HG02973 (cell line): ENCODE measurements around the gene CEND1.

ENCODE experiments used
- ATAC-seq: cut with Tn5 transposase; IDR thresholded peaks from one replicate; pipeline ENCODE4 v1.9.1; 2021; ENCODE audit warnings: moderate library complexity; ENCODE audit not compliant: unreplicated experiment

Gene CEND1

DNA sequence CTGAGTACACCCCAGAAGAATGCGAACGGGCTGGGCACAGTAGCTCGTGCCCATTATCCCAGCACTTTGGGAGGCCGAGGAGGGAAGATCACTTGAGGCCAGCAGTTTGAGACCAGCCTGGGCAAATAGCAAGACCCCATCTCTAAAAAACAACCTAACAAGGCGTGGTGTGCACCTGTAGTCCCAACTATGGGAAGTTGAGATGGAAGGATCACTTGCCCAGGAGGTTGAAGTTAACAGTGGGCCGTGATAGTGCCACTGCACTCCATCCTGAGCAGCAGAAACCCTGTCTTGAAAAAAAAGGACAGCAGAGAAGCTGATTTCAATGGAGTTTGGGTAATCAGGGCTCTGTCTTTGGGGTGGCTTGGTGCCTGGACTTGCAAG, 23.2 kb upstream of the CEND1 start:
- ATAC-seq = no peak

DNA sequence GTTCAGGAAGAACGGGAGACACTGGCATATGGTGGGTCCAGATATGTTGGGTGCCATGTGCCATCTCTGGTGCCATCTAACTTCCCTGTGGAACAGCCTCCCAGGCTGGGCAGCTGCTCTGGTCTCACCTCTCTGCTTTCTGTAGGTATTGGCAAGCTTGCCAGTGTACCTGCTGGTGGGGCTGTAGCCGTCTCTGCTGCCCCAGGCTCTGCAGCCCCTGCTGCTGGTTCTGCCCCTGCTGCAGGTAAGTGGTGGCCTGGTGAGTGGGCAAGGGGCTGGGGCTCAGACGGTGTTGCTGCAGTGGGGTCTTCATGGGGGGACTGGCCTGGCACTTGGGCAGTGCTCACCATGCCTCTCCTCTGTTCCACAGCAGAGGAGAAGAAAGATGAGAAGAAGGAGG, 22.5 kb upstream of the CEND1 start:
- ATAC-seq = no peak

- no peak for ATAC-seq
These were observed 21.8 kb upstream of the CEND1 start for GRCh38 chr11:811446-812245.

DNA sequence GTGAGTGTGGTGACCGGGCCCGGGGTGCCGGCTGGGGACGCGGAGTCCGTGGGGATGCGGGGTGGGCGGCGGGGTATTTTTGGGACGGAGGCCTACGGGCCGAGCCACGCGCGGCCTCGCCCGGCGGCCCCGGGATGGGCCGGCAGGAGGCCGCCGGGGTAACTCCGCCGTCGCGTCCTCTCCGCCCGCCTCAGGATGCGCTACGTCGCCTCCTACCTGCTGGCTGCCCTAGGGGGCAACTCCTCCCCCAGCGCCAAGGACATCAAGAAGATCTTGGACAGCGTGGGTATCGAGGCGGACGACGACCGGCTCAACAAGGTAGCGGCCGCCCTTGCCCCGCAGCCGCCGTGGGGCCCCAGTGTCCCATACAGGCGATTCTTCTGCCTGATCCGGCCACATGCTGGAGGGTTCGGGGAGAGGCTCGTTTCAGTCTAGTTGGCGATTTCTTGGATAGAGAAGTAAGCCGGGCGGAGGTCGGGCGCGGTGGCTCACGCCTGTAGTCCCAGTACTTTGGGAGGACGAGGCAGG, 20.2 kb upstream of the CEND1 start:
- ATAC-seq = peak; percentile 13

- peak; percentile 70 for ATAC-seq
These were observed 19.6 kb upstream of the CEND1 start, which contains the start of gene RPLP2 for GRCh38 chr11:809287-810039. Gene RPLP2 (plus strand): TSS chr11:809967. CDS start chr11:810235, 268 bp downstream.

- ATAC-seq = no peak
These were observed 18.8 kb upstream of the CEND1 start for GRCh38 chr11:808427-809286.

- ATAC-seq = no peak
These were observed 14.7 kb upstream of the CEND1 start for GRCh38 chr11:804599-804964.

- ATAC-seq = no peak
These were observed 14.1 kb upstream of the CEND1 start for GRCh38 chr11:803770-804598.

DNA sequence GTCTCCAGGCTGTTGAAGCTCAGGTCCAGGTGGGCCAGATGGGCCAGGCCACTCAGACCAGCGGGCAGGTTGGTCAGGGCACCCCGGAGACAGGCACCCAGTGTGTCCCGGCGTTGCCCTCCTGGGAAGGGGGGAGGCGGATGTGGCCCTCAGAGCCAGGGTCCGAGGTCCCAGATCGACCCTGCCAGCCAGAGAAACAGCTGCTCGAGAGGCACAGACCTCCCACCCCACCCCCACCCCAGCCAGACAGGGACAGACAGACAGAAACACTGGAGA, 13.5 kb upstream of the CEND1 start:
- ATAC-seq = no peak

DNA sequence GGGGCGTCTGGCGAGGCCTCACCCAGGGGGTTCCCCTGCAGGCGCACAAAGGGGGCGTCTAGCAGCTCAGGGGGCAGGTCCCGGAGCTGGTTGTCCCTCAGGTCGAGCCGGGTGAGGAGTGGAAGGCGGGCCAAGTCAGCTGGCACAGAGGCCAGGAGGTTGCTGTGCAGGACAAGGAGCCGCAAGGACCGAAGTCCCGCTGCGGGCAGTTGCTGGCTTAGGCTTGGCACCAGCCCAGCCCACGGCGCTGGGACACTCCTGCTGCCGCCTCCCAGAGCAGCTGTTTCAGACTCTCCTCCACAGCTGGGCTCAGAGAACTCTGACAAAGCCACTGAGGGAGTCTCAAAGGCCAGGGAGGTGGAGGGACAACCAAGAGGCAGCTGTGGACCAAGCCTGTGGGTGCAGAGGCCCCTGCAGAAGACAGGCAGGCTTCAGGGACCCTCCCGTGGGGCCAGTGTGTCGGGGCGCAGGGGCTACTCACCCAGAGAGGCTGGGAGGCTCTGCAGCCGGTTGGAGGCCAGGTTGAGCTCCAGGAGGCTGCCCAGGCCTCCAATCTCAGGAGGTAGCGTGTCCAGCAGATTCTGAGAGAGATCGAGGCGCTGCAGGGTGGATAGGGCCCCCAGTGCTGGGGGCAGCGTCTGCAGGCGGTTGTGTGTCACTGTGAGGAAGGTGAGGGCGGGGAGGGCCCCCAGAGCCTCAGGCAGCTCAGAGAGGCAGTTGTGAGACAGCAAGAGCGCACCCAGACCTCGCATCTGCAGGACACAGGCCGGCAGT, 13.0 kb upstream of the CEND1 start:
- no peak for ATAC-seq

GRCh38 chr11:802018-802617, 12.2 kb upstream of the CEND1 start:
- ATAC-seq = no peak

DNA sequence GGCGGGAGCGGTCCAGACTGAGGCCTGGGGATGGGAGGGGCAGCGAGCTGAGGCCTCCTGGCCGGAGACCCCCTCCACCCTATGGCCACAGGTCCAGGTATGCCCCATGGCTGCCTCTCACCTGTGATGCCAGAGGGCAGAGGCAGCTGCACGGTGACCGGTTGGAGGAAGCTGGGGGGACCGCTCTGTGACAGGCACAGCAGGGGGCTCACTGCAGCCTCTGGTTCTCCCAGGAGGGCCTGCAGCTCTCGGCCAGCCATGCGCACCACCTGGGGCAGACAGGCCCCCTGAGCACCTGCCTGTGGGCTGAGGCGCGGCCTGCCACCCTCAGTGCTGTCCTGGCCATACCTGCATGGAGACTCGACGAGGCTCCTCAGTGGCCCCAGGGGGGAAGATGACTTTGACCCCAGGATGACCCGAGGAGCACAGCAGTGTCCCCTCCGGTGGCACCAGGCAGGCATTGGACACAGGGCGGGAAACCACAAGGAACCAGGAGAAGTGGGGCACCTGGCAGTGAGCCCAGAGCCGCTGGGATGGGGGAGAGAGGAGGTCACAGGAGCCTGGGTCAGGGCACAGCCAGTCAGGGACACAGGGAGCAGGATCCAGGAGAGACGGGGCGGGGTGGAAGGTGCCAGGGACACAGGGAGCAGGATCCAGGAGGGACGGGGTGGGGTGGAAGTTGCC, 11.3 kb upstream of the CEND1 start:
- ATAC-seq = no peak

DNA sequence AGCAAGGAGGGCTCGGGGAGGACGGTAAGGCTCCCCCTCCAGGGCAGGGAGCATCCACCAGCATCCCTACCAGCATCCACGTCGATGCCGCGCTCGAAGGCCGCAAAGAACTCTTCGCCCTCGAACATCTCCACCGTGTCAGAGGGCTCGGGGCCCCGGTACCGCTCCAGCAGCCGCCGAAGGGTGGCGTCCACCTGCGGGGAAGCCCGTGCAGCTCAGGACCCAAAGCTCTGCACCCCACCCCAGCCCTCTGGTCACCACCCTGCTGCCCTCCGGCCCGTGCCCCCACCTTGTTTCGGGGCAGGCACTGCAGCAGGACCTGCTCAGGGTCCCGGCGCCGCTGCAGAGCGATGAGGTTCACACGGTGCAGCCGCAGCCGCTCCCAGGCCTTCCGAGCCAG, 10.6 kb upstream of the CEND1 start:
- ATAC-seq = no peak

DNA sequence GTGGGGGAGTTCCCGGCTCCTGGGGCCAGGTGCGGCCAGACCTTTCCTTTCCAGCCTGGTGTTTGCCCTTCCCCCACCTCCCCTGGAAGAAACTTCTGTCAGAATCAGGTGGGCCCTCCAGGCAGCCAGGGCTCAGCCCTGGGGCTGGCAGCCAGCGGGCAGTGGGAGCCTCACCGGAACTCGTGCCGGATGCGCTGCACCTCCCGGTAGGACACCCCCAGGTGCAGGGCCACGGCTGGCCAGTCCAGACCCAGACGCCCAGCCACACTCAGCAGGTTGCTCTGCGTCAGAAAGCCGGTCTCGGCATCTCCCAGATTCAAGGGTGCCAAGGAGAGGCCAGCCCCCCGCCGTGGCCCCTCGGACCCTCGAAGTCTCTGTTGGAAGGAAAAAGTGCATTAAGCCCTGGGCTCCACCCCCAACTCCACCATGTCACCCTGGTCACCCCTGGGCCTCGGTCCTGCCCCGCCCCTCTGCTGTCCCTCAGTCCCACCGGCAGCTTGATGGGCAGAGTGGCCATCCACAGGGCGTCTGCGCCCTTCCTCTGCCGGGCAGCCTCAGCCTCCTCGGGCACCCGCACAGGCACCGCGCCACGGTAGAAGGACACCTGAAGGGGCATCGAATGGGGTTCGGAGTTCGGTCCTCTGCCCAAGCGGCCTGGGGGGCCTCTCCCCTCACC, 9.9 kb upstream of the CEND1 start:
- no peak for ATAC-seq

GRCh38 chr11:798093-798713, 8.3 kb upstream of the CEND1 start, which contains the start of gene SLC25A22:
Gene SLC25A22 (minus strand): TSS chr11:798281. CDS start chr11:795006, 3,275 bp downstream.
- peak; percentile 40 for ATAC-seq

- peak; percentile 37 for ATAC-seq
These were observed 7.6 kb upstream of the CEND1 start for GRCh38 chr11:797296-798092.
